ENCODE measurements around the gene ERC2.

DNA sequence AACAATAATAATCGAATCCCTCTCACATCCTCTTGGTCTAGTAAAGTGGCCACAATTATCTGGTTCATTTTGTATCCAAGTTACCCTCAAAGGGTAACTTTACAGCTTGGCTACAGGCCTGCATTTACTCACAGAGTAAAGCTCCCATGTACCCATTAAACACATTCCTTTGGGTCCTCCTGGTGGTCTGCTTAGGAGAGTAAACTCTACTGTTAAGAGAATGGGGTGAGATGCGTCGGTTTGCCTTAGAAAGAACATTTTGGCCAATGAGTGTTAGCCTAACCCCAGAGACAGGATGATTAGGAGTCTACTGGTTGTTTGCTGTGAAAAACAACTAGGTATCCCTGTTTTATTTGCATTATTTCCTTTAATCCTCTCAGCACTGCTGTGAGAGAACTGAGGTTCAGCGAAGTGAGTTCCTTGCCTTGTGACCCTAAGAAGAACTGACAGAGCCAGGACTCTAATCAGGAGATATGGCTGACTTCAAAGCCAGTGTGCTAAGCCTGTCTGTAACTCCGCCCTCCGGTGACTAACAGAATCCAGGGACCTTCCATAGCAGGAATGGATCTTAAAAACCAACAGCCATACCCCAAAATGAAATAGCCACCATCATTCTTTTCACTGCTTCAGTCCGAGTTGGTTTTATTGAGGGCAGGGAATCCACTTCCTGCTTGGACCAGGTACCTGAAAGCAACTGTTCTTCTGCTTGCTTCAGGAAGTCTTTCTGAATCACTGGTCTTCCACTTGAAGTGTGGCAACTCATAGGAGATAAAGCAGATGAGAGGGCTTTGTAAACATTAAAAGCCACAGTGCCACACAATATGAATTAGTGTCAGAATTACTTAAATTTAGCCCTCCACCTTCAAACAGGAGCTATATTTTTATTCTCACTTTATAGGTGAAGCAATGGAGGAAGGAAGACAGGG is 663.8 kb downstream of the ERC2 start:
- TF ChIP-seq POLR2A (IDR thresholded peaks at IDR 0.05; ENCODE audit: extremely low read depth, insufficient read length): no peak
- TF ChIP-seq, protein P1, sequence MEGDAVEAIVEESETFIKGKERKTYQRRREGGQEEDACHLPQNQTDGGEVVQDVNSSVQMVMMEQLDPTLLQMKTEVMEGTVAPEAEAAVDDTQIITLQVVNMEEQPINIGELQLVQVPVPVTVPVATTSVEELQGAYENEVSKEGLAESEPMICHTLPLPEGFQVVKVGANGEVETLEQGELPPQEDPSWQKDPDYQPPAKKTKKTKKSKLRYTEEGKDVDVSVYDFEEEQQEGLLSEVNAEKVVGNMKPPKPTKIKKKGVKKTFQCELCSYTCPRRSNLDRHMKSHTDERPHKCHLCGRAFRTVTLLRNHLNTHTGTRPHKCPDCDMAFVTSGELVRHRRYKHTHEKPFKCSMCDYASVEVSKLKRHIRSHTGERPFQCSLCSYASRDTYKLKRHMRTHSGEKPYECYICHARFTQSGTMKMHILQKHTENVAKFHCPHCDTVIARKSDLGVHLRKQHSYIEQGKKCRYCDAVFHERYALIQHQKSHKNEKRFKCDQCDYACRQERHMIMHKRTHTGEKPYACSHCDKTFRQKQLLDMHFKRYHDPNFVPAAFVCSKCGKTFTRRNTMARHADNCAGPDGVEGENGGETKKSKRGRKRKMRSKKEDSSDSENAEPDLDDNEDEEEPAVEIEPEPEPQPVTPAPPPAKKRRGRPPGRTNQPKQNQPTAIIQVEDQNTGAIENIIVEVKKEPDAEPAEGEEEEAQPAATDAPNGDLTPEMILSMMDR (IDR thresholded peaks at IDR 0.05; ENCODE audit: low read depth, low read length): no peak

All from NB4 (cell line).